Nephron (organoid): ENCODE results near the gene FREY1.

Experiments
- H3K27ac Mint-ChIP-seq, 3 experiments: 2 replicates each; pipeline ENCODE4 v1.8.0; 2020; ENCODE audit warnings: mixed read lengths in 3 of 3, mild to moderate bottlenecking in 2 of 3, moderate library complexity in 1 of 3
- H3K27me3 Mint-ChIP-seq: 2 replicates; pipeline ENCODE4 v1.8.0; 2021; ENCODE audit warnings: low read depth, mild to moderate bottlenecking, moderate library complexity, mixed read lengths
- H3K36me3 Mint-ChIP-seq: 2 replicates; pipeline ENCODE4 v1.8.0; 2020; ENCODE audit warnings: low read depth, mixed read lengths
- H3K4me1 Mint-ChIP-seq: 2 replicates; pipeline ENCODE4 v1.8.0; 2020; ENCODE audit warnings: mixed read lengths
- H3K4me3 Mint-ChIP-seq, 3 experiments: 2 replicates each; pipeline ENCODE4 v1.8.0; 2020; ENCODE audit warnings: mild to moderate bottlenecking in 3 of 3, mixed read lengths in 3 of 3, moderate library complexity in 2 of 3
- H3K9me3 Mint-ChIP-seq: 2 replicates; pipeline ENCODE4 v1.8.0; 2020; ENCODE audit warnings: mixed read lengths
- CTCF ChIP-seq, 3 experiments: fragments of 200-600 bp; sonication (generic); IDR thresholded peaks; one replicate each; pipeline ENCODE4 v1.5.0; 2021; ENCODE audit warnings: antibody characterized with exemption in 3 of 3; ENCODE audit not compliant: unreplicated experiment in 3 of 3

FREY1 gene

DNA sequence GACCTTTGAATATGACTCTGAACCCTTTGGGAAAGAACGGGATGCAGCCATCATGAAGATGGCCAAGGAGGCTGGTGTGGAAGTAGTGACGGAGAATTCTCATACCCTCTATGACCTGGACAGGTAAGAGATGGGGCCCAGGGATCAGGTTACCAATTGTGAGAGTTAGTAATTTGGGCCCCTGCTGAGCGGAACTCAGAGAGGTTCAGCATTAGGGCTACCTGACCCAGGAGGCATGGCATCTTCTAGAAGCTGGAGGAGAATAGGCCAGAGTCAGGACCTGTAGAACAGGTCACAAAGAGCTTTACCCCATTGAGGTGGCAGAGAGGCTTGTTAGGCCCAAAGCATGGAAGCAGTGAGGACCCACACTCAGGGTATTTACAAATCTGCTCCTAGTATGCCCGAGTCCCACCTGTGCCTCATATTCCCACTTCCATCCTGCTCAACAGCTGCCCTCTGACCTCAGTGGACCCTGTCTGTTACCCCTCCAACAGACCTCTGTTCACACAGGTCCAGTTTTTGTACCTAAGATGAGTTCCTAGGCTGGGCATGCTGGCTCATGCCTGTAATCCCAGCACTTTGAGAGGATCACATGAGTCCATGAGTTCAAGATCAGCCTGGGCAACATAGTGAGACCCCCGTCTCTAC is 48.2 kb downstream of the FREY1 start:
- H3K9me3 Mint-ChIP-seq: no peaks in the 10 kb centered on the region
- TF ChIP-seq CTCF (IDR thresholded peaks at IDR 0.05; ENCODE audit: unreplicated experiment in 3 of 3): no peak
- H3K27ac Mint-ChIP-seq: peak overlapping the region; percentile 92 to 98 (median 97)
- peaks cover 54% of the 10 kb centered on the region for H3K36me3 Mint-ChIP-seq
- H3K4me1 Mint-ChIP-seq: peaks cover 61% of the 10 kb centered on the region
- no peaks in the 10 kb centered on the region for H3K27me3 Mint-ChIP-seq
- H3K4me3 Mint-ChIP-seq: peak overlapping the region in 1 of 3 experiments; percentile 9

- Mint-ChIP-seq H3K9me3 (no peaks in the 10 kb centered on the region), H3K4me1 (peaks cover 63% of the 10 kb centered on the region), H3K36me3 (peaks cover 50% of the 10 kb centered on the region), H3K4me3 (no peak overlapping the region), H3K27me3 (no peaks in the 10 kb centered on the region), H3K27ac (peak overlapping the region; percentile 92 to 98 (median 97))
- no peak for TF ChIP-seq CTCF (IDR thresholded peaks at IDR 0.05; ENCODE audit: unreplicated experiment in 3 of 3)
These were observed 49.1 kb downstream of the FREY1 start for GRCh38 chr11:45857961-45858474.
